22Rv1 (cell line): Measurements from ENCODE around the gene CTNNA3.

Experiments used
- CTCF ChIP-seq: fragments of 450-650 bp; IDR thresholded peaks from 2 replicates; pipeline ENCODE4 v1.5.1; 2017; ENCODE audit warnings: mild to moderate bottlenecking
- ZFX ChIP-seq: fragments of 450-650 bp; IDR thresholded peaks from 2 replicates; pipeline ENCODE4 v1.6.1; 2017; ENCODE audit warnings: antibody characterized with exemption, borderline replicate concordance

- TF ChIP-seq CTCF, result no peak
- TF ChIP-seq ZFX, result no peak
These were observed 780.0 kb downstream of the CTNNA3 start for GRCh38 chr10:66916030-66916429.
